Left ventricle myocardium inferior (tissue), 1 donor: Measurements from ENCODE around the gene GPRIN3. TPM values are rescaled to one million over a fixed set of nuclear protein-coding genes. Genes with fewer than 3 reads are reported as not detected.
"Not testable (repeated sequence)": the region's sequence is repeated elsewhere in the genome, so short reads cannot be mapped to it uniquely, and the experiment has no call there.

Experiments
- DNase-seq: peaks from one replicate; pipeline ENCODE4 v3.0.0-alpha.2; 2020
- H3K27ac ChIP-seq: fragments of 200-600 bp; replicated peaks from 2 replicates; pipeline ENCODE4 v1.8.0; 2021
- H3K27me3 ChIP-seq: fragments of 200-600 bp; 2 replicates; pipeline ENCODE4 v1.8.0; 2021; ENCODE audit warnings: low read depth
- H3K36me3 ChIP-seq: fragments of 200-600 bp; 2 replicates; pipeline ENCODE4 v1.8.0; 2021
- H3K4me1 ChIP-seq: fragments of 200-600 bp; 2 replicates; pipeline ENCODE4 v1.8.0; 2021
- H3K4me3 ChIP-seq: fragments of 200-600 bp; 2 replicates; pipeline ENCODE4 v1.8.0; 2021; ENCODE audit warnings: mild to moderate bottlenecking, moderate library complexity
- H3K9me3 ChIP-seq: fragments of 200-600 bp; replicated peaks from 2 replicates; pipeline ENCODE4 v1.8.0; 2021
- intact Hi-C: fragments of 100-400 bp; cut with micrococcal nuclease; formaldehyde crosslinking; loops from one replicate; pipeline ENCODE4 v1.11.0; 2022
- total RNA-seq: library from RNA; stranded (reverse); fragmentation: NEBNext Ultra II Directional; extraction: Animal tissue kit (Norgen Biotek cat#: 25700); gene quantifications from one replicate; pipeline ENCODE4 v1.2.1, GENCODE V29; 2021
- TF ChIP-seq, protein P1 (sequence below): fragments of 200-600 bp; IDR thresholded peaks from 2 replicates; pipeline ENCODE4 v1.8.0; 2021; ENCODE audit warnings: antibody characterized with exemption, mild to moderate bottlenecking, borderline replicate concordance
- donor health status: DM: no; HTN: yes; CAD: no; lungs with severe emphysema.

Gene GPRIN3
- total RNA-seq, 1 donor from 2014 or later = 9.0 TPM

DNA sequence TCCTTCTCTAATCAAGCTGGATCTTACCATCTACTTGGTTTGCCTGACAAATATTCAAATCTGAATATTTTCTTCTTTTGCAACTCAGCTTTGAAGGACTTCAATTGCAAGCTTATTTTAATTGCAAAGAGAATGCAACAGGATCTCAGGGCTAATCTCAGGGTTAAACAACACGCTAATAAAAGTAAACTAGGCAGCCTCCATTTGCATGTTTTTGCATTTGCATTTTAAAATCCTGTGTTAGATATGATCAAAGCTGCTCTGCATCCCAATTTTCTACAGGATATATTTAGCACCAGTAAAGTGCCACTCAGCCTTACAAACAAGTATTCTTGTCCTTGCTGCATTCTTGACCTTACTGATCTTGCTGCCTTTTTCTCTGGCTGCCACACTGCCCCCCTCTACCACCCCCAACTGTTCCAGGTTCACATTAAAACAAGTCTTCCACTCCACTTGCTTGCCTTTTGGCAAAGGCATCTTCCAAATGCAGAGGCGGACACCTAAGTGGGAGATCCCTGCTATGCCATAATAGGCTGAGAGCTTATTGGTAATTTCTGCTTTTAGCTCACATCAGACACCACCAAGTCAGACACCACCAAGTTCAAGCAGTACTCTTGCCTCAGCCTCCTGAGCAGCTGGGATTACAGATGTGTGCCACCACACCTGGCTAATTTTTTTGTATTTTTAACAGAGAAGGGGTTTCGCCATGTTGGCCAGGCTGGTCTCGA, 48.1 kb downstream of the GPRIN3 start:
- intact Hi-C loops = no loop called here
- H3K9me3 ChIP-seq = no peaks in the 10 kb centered on the region
- peak overlapping the region; percentile 75 for H3K27ac ChIP-seq
- H3K27me3 ChIP-seq = no peaks in the 10 kb centered on the region
- TF ChIP-seq, protein P1, sequence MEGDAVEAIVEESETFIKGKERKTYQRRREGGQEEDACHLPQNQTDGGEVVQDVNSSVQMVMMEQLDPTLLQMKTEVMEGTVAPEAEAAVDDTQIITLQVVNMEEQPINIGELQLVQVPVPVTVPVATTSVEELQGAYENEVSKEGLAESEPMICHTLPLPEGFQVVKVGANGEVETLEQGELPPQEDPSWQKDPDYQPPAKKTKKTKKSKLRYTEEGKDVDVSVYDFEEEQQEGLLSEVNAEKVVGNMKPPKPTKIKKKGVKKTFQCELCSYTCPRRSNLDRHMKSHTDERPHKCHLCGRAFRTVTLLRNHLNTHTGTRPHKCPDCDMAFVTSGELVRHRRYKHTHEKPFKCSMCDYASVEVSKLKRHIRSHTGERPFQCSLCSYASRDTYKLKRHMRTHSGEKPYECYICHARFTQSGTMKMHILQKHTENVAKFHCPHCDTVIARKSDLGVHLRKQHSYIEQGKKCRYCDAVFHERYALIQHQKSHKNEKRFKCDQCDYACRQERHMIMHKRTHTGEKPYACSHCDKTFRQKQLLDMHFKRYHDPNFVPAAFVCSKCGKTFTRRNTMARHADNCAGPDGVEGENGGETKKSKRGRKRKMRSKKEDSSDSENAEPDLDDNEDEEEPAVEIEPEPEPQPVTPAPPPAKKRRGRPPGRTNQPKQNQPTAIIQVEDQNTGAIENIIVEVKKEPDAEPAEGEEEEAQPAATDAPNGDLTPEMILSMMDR = no peak
- H3K4me3 ChIP-seq = no peak overlapping the region
- peaks cover 68% of the 10 kb centered on the region for H3K4me1 ChIP-seq
- no peak for DNase-seq
- H3K36me3 ChIP-seq = no peaks in the 10 kb centered on the region

DNA sequence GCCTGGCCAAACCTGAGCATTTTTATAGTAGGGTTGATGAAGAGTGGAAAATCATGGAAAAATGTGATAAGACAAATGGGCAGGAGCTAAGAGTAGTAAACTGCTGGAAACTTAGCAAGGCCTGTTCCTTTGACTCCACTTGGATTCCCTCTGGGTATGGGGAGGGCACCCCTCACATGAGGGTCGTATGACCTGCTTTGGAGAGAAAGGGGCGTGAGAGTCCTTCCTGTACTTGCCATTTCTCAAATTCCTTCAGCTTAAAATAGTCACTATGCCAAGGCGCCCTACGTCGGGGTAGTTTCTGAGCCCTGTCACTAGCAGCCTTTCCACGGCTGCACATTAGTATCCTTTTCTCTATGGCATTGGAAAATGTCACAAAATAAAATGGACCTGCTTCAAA, 49.1 kb downstream of the GPRIN3 start:
- H3K36me3 ChIP-seq = no peaks in the 10 kb centered on the region
- TF ChIP-seq, protein P1 = no peak
- no peak for DNase-seq
- no peaks in the 10 kb centered on the region for H3K27me3 ChIP-seq
- intact Hi-C loops = no loop called here
- no peaks in the 10 kb centered on the region for H3K9me3 ChIP-seq
- H3K27ac ChIP-seq = peak overlapping the region; percentile 75
- no peak overlapping the region for H3K4me3 ChIP-seq
- H3K4me1 ChIP-seq = peaks cover 60% of the 10 kb centered on the region

DNA sequence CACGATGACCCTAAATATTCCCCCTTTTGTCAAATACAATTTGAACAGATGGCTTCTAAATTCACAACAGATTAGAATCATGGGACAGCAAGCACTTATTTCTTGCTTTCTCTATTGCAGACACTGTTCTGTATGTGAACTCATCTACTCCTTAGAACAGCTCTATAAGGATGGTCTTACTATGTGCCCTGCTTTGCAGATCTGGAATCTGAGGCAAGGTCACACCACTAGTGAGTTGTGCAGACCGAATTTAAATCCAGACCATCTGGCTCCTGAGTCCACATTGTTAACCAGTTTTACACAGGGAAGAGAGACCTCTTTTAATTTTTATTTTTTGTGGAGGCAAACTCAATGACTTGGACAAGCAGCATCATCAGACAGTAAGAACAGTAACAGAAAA, 50.2 kb downstream of the GPRIN3 start:
- H3K4me3 ChIP-seq = no peak overlapping the region
- TF ChIP-seq, protein P1 = no peak
- DNase-seq = no peak
- intact Hi-C loops = no loop called here
- H3K36me3 ChIP-seq = no peaks in the 10 kb centered on the region
- peaks cover 56% of the 10 kb centered on the region for H3K4me1 ChIP-seq
- peak overlapping the region; percentile 75 for H3K27ac ChIP-seq
- H3K9me3 ChIP-seq = no peaks in the 10 kb centered on the region
- H3K27me3 ChIP-seq = no peaks in the 10 kb centered on the region

DNA sequence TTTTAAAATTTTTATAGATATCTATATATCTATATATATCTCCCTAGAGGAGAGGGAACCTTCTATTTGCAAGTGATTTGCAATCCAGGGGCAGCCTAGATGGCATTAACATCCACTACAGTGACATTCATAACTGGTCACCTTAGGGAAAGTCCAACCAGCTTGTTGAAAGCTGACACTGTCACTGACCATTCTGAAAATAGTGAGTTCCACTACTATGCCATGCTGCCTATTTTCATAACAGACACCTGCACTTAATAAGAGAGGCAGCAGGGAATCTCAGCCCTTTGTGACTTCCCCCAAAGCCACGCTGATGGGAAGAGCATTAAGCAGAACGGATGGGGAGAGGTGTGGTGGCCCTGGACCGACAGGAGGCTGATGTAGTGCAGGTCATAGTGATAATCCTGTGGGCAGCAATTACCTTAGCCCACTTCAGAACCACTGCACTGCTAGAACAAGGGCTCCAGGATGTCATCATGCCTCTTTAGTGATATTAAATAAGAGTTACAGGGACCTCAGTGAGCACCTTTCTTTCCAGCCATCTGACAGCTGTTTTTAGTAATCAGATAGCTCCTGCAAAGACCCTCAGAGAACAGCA, 51.3 kb downstream of the GPRIN3 start:
- DNase-seq = no peak
- H3K27ac ChIP-seq = peak overlapping the region; percentile 75
- H3K27me3 ChIP-seq = no peaks in the 10 kb centered on the region
- intact Hi-C loops = no loop called here
- no peaks in the 10 kb centered on the region for H3K9me3 ChIP-seq
- H3K4me1 ChIP-seq = peaks cover 57% of the 10 kb centered on the region
- TF ChIP-seq, protein P1 = no peak
- no peak overlapping the region for H3K4me3 ChIP-seq
- no peaks in the 10 kb centered on the region for H3K36me3 ChIP-seq

DNA sequence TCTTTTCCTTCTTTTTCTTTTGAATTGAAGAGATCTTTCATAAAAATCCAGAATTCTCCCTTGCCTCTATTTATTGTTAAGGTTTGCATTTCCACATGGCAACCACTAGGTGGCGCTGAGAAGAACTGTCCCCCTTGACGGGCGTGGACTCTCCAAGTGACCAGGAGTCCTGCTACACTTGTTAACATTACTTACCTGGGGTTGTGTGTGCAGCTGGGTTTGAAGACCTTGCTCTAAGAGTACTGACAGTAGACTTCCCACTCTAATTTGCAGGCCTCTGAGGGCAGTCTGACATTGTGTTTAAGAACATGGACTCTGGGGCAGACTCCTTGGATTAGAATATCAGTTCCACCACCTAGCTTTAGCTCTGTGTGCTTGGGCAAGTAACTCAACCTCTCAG, 52.8 kb downstream of the GPRIN3 start:
- Histone ChIP-seq H3K27ac (no peak overlapping the region), H3K27me3 (no peaks in the 10 kb centered on the region), H3K4me1 (peaks cover 57% of the 10 kb centered on the region), H3K9me3 (no peaks in the 10 kb centered on the region), H3K4me3 (no peak overlapping the region), H3K36me3 (no peaks in the 10 kb centered on the region)
- TF ChIP-seq, protein P1 = peak; percentile 72
- intact Hi-C loops = no loop called here
- DNase-seq = no peak

DNA sequence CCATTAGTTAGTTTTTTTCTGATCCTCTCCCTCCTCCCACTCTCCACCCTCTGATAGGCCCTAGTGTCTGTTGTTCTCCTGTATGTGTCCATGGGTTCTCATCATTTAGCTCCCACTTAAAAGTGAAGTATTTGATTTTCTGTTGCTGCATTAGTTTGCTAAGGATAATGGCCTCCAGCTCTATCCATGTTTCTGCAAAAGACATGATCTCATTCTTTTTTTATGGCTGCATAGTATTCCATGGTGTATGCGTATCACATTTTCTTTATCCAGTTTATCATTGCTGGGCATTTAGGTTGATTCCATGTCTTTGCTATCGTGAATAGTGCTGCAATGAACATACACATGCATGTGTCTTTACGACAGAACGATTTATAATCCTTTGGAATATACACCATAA, 53.3 kb downstream of the GPRIN3 start:
- H3K4me3 ChIP-seq, H3K27ac ChIP-seq, H3K9me3 ChIP-seq, DNase-seq, H3K27me3 ChIP-seq, H3K36me3 ChIP-seq, intact Hi-C loops: not testable (repeated sequence)
- H3K4me1 ChIP-seq = peaks cover 52% of the 10 kb centered on the region
